Thoracic aorta (tissue), 2 donors: ENCODE data around the gene TUBB4B. TPM values are rescaled to one million over a fixed set of nuclear protein-coding genes. Genes with fewer than 3 reads are reported as not detected.

ENCODE experiments used
- ATAC-seq: fragments of 150-250 bp; one replicate; pipeline ENCODE4 v1.8.0; 2017; ENCODE audit warnings: low read depth; ENCODE audit not compliant: insufficient number of reproducible peaks, low FRiP score
- DNase-seq: peaks from one replicate; pipeline ENCODE4 v3.0.0-alpha.2; 2020; ENCODE audit warnings: low spot score
- H3K27ac ChIP-seq, 2 donors: fragments of 200-600 bp; sonication (generic); 1 replicate in 1 of 2; 2 replicates in 1 of 2; pipeline ENCODE4 v1.5.1; 2016; ENCODE audit warnings: mild to moderate bottlenecking in 2 of 2, moderate library complexity in 2 of 2
- H3K27me3 ChIP-seq: fragments of 200-600 bp; sonication (generic); replicated peaks from 2 replicates; pipeline ENCODE4 v1.6.0; 2016; ENCODE audit warnings: mild to moderate bottlenecking; ENCODE audit not compliant: insufficient read depth
- H3K36me3 ChIP-seq: fragments of 200-600 bp; sonication (generic); one replicate; pipeline ENCODE4 v1.5.1; 2016
- H3K4me1 ChIP-seq, 2 donors: fragments of 200-600 bp; sonication (generic); 1 replicate in 1 of 2; 2 replicates in 1 of 2; pipeline versions ENCODE4 v1.5.1 to v1.6.0; 2016; ENCODE audit warnings: low read depth in 2 of 2, mild to moderate bottlenecking in 1 of 2; ENCODE audit not compliant: control insufficient read depth in 1 of 2
- H3K4me3 ChIP-seq: fragments of 200-600 bp; sonication (generic); 2 replicates; pipeline ENCODE4 v1.5.1; 2016; ENCODE audit warnings: mild to moderate bottlenecking
- H3K9me3 ChIP-seq: fragments of 200-600 bp; sonication (generic); 2 replicates; pipeline ENCODE4 v1.5.1; 2016
- total RNA-seq, 2 donors: library from RNA; depleted of rRNA; stranded (reverse); fragments of >200 nt; gene quantifications; one replicate each; pipeline versions ENCODE4 v1.1.0 to v1.2.3, GENCODE V29; 2016
- TF ChIP-seq, protein P1 (sequence below): fragments of 200-600 bp; sonication (generic); IDR thresholded peaks from one replicate; pipeline ENCODE4 v1.5.1; 2019; ENCODE audit warnings: antibody characterized with exemption

TUBB4B gene
- total RNA-seq, 2 donors from 2014 or later, result 172 to 193 TPM

GRCh38 chr9:137194388-137194787 lies 46.7 kb upstream of the TUBB4B start:
- Histone ChIP-seq H3K4me3 (no peak overlapping the region), H3K27ac (no peak overlapping the region), H3K9me3 (no peaks in the 10 kb centered on the region), H3K27me3 (no peaks in the 10 kb centered on the region), H3K4me1 (peaks cover 17 to 36% of the 10 kb centered on the region in 2 donors), H3K36me3 (peaks cover 15% of the 10 kb centered on the region)
- DNase-seq, result no peak
- TF ChIP-seq, protein P1, sequence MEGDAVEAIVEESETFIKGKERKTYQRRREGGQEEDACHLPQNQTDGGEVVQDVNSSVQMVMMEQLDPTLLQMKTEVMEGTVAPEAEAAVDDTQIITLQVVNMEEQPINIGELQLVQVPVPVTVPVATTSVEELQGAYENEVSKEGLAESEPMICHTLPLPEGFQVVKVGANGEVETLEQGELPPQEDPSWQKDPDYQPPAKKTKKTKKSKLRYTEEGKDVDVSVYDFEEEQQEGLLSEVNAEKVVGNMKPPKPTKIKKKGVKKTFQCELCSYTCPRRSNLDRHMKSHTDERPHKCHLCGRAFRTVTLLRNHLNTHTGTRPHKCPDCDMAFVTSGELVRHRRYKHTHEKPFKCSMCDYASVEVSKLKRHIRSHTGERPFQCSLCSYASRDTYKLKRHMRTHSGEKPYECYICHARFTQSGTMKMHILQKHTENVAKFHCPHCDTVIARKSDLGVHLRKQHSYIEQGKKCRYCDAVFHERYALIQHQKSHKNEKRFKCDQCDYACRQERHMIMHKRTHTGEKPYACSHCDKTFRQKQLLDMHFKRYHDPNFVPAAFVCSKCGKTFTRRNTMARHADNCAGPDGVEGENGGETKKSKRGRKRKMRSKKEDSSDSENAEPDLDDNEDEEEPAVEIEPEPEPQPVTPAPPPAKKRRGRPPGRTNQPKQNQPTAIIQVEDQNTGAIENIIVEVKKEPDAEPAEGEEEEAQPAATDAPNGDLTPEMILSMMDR, result no peak
- ATAC-seq, result no peak

- H3K9me3 ChIP-seq, result no peaks in the 10 kb centered on the region
- TF ChIP-seq, protein P1, result no peak
- peaks cover 13% of the 10 kb centered on the region for H3K36me3 ChIP-seq
- H3K27me3 ChIP-seq, result no peaks in the 10 kb centered on the region
- H3K27ac ChIP-seq, result no peak overlapping the region
- H3K4me1 ChIP-seq, result peaks cover 16 to 36% of the 10 kb centered on the region in 2 donors
- ATAC-seq, result no peak
- no peak overlapping the region for H3K4me3 ChIP-seq
- no peak for DNase-seq
Measured at GRCh38 chr9:137194909-137195308, 46.2 kb upstream of the TUBB4B start.

- ATAC-seq (no peak), DNase-seq (no peak)
- TF ChIP-seq, protein P1, result no peak
- Histone ChIP-seq H3K36me3 (peaks cover 9% of the 10 kb centered on the region), H3K27me3 (no peaks in the 10 kb centered on the region), H3K4me1 (peaks cover 11 to 28% of the 10 kb centered on the region in 2 donors), H3K27ac (no peak overlapping the region), H3K9me3 (no peaks in the 10 kb centered on the region), H3K4me3 (no peak overlapping the region)
Measured at GRCh38 chr9:137195525-137196220, 45.4 kb upstream of the TUBB4B start.

DNA sequence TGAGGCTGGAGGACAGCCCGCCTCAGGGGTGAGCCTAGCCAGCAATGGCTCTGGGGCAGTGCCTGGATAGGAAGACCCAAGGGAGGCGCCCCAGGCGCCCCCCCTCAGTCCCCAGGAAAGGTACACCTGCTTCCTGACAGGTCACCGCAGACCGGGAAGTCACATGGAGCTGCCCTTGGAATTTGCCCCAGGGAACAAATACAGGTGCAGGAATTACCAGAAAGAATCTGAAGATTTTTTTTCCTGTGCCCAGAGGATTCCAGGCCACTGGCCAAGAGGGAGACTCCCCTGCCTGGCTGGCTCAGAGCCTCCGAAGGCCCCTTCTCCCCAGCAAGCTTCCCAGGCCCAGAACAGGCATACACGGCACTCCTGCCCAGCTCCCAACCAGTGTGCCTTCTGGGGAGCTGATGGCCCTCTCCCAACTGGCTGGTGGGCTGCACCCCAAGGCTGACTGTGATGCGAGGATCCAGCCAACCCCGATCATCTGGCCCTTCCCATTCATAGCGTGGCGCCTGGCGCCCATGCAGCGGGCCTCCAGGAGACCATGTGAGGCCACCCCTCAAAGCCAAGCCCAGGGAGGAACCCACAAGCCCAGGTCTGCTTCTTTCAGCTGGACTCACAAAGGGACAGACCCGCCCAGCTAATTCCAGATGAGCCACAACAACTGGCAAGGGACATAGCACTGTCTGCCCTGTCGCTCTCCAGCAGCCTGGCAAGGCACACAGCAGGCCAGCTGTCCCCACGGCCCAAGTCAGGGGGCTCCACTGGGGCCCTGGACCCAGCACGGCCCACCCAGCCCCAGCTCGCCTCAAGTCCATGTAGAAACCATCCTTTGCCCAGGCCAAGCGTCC lies 42.8 kb upstream of the TUBB4B start:
- ATAC-seq, result no peak
- Histone ChIP-seq H3K9me3 (no peaks in the 10 kb centered on the region), H3K27ac (no peak overlapping the region), H3K27me3 (no peaks in the 10 kb centered on the region), H3K4me3 (no peak overlapping the region), H3K4me1 (peaks cover 19 to 49% of the 10 kb centered on the region in 2 donors), H3K36me3 (no peaks in the 10 kb centered on the region)
- DNase-seq, result no peak
- TF ChIP-seq, protein P1, result no peak

DNA sequence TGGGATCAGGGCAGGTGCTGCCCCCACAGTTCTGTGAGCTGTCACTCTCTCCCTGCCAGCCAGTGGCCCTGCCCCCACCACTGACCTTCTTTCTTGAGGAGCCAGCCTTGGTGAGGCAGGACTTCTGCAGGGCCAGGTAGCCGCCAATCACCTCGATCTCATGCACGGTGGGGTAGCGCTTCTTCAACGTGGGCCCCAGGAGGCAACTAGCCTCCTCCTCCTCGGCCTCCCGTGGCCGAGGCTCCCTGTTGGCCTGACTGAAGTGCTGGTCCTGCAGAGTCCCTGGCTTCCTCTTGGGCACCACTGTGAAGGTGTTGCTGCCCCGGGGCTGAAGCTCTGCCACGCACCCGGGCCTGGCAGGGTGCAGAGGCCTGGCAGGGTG lies 42.2 kb upstream of the TUBB4B start:
- TF ChIP-seq, protein P1, result no peak
- Histone ChIP-seq H3K27ac (no peak overlapping the region), H3K27me3 (no peaks in the 10 kb centered on the region), H3K9me3 (no peaks in the 10 kb centered on the region), H3K4me3 (peak overlapping the region; percentile 69), H3K36me3 (no peaks in the 10 kb centered on the region), H3K4me1 (peaks cover 20 to 55% of the 10 kb centered on the region in 2 donors)
- ATAC-seq (no peak), DNase-seq (no peak)
